Retinal pigment epithelial cell (primary cell): ENCODE measurements around the gene SEC23A.
"Not testable (repeated sequence)": the region's sequence is repeated elsewhere in the genome, so short reads cannot be mapped to it uniquely, and the experiment has no call there.

Experiments used
- DNase-seq: peaks from one replicate; pipeline ENCODE4 v3.0.0-alpha.2; 2010; ENCODE audit warnings: low read depth
- H3K4me3 ChIP-seq: 2 replicates; pipeline ENCODE4 v1.5.1; 2011; ENCODE audit warnings: mild to moderate bottlenecking, low read length, control low read depth, moderate library complexity
- CTCF ChIP-seq: conservative IDR thresholded peaks from 2 replicates; pipeline ENCODE4 v1.5.1; 2011; ENCODE audit warnings: low read depth, low read length, control low read depth, inconsistent platforms

SEC23A gene

GRCh38 chr14:39025250-39025809 is 77.7 kb downstream of the SEC23A start:
- TF ChIP-seq CTCF, result no peak
- no peak overlapping the region for H3K4me3 ChIP-seq
- no peak for DNase-seq

DNA sequence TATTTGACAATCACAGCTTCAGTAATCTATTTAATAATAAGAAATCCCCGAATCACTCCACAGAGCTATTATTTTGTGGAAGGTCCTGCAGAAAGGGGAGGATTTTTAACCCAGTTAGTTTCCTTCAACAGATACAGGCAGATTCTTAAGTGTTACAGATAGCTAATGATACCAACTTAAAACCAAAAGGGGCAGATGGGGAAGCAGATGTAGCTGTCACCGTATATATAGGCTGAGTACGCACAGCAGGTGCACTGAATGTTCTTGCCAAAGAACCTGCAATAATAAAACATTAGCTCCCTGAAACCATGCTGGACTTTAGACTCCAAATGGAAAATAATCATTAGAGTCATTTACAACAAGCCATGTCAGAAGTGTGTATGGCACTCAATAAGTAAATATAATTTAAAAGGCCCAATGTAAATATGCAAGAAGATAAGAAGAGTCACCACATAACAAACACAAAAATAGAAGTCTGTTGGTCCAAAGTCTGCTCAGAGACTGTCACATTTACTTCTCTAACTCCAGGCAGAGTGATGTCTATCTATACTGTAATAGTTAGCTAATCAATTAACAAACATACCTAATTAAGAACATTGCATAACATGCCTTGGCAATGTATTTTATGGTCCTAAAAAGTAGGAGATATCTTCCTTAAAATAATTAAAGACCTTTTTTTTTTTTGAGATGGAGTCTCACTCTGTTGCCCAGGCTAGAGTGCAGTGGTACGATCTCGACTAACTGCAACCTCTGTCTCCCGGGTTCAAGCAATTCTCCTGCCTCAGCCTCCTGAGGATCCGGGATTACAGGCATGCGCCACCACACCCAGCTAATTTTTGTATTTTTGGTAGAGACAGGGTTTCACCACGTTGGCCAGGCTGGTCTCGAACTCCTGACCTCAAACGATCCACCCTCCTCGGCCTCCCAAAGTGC is 78.8 kb downstream of the SEC23A start:
- DNase-seq, result no peak
- no peak overlapping the region for H3K4me3 ChIP-seq
- no peak for TF ChIP-seq CTCF

GRCh38 chr14:39017096-39018016 is 85.7 kb downstream of the SEC23A start:
- H3K4me3 ChIP-seq, DNase-seq: not testable (repeated sequence)

GRCh38 chr14:39016733-39017095 is 86.3 kb downstream of the SEC23A start:
- TF ChIP-seq CTCF, result no peak
- no peak for DNase-seq
- H3K4me3 ChIP-seq, result no peak overlapping the region

DNA sequence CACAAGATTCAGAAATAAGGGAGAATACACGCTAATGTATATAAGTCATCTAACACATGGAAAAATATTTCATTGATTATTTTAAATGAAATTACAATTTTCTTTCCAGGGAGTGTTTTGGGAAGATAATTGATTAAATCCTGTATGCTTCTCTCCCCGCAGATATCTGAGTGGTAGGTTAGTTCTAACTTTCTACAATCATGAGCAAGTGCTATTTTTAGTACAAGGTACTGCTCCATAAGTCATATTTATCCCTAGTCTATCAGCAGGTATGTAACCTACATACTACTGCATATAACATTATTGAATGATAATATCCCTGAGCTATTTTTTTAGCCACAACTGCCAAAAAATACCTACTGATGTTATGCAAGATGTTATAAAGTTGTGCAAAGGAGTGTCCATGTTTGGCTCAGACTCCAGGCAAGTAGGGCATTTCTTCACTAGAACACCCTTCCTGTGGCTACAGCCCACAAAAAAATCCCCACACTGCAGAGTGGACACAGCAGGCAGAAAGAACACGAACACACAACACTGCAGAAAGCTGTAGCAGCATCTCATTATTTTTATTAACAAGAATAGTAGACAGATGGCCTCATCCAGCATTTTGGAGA is 87.0 kb downstream of the SEC23A start:
- no peak overlapping the region for H3K4me3 ChIP-seq
- no peak for TF ChIP-seq CTCF
- DNase-seq, result no peak

DNA sequence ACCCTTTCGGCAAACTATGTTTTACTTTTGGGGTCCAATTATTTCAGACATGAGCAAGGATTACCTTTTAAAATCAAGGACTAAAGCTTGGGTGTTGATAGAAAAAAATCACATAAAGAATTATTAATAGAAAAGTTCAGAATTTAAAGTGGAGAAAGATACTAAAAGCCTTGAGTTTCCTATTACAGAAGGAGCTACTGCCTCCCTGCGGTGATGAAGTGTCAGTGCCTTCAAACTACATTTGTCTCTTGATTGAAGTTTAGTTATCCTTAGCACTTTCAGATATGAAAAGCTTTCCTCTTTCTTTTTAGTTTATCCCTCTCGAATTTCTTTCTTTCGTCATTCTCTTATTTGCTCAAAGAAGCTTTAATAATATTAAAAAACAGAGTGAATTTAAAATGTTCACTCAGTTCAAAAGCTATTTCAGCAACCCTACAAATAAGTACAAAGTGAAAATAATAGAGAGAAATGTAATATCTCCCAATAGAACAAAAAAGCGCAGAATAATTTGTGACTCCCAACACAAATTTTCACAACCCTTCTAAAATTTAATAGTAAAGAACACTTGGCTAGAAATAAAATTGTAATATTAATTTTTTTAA is 87.6 kb downstream of the SEC23A start:
- H3K4me3 ChIP-seq, result no peak overlapping the region
- TF ChIP-seq CTCF, result peak; percentile 86
- DNase-seq, result no peak
